ENCODE results near the gene CDYL2.
"Not testable (repeated sequence)": the region's sequence is repeated elsewhere in the genome, so short reads cannot be mapped to it uniquely, and the experiment has no call there.

The CDYL2 gene

DNA sequence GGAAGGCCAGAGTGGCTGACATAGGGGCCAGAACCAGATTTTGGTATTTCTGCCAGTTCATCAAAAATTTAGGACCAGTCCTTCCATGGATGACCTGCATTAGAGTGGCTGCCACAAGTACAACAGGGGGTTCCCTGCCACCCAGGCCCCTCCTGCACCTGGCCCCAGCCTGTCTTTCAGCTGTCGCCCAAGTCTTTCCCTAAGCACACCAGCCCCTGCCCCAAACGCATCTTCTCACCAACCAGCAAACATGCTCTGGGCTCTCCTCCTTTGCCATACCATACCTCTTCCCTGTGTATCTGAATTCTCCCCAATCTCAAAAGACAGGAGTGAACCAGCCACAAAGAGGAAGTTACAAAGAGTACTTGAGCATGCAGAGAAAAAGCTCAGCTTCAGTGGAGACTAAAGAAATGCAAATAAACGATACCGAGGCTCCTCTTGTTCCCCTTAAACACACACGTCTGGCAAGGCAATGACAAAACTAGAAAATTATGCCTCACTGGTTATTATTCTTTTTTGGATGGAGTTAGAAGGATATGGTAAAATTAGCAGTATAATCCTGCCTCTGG, 133.0 kb downstream of the CDYL2 start:
- no peak for DNase-seq

DNA sequence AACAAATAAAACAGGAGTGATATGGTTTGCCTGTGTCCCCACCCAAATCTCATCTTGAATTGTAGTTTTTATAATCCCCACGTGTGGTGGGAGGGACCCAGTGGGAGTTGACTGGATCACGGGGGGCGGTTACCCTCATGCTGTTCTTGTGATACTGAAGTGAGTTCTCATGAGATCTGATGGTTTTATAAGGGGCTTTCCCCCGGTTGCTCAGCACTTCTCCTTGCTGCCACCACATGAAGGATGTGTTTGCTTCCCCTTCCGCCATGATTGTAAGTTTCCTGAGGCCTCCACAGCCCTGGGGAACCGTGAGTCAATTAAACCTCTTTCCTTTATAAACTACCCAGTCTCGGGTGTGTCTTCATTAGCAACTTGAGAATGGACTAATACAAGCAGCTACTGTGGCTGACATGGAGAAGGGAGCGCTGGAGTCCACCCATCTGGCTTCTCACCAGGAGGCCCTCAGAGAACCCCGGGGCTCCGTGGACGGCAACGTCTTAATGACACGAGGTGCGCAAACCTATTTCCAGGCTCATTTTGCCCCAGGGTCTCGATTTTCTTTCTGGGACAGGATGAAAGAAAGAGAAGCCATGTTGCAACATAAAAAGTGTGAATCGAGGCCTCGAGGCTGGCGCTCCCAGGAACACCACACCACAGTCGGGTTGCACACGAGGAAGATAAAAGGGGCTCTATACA, 134.1 kb downstream of the CDYL2 start:
- DNase-seq = no peak

DNA sequence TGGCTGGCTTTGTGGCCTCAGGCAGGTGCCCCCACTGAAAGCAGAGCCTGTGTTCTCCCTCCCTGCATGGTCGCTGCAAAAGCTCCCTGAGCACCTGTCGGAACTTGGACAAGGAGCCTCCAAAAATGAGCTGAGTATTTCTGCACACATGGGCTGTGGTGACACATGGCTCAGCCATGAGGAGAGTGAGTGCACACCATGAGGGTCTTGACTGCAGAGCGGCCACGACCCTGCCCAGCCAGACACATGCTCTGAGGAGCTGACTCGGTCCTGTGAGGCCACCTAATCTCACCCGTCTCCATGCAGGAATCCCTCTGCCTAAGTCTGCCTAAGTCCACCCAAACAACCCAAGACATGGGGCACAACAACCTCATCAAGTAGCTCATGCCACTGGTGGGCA, 134.7 kb downstream of the CDYL2 start:
- no peak for DNase-seq

DNA sequence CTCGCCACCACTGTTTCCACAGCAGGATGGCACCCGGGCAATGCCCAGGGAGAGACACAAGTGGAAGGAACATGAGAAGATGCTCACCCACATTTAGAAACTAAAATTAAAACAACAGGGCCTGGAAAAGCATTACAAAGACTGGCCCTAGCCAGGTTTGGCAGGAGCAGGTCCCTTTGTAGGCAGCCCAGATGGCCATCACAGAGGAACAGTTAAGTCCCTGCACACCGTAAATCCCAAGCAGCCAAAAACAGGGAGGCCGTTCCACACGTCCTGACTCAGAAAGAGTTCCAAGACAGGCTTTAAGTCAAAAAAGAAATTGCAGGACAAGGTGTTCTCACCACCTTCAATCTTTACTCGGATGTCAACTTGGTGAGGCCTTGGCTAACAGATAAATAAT, 136.5 kb downstream of the CDYL2 start:
- no peak for DNase-seq

DNA sequence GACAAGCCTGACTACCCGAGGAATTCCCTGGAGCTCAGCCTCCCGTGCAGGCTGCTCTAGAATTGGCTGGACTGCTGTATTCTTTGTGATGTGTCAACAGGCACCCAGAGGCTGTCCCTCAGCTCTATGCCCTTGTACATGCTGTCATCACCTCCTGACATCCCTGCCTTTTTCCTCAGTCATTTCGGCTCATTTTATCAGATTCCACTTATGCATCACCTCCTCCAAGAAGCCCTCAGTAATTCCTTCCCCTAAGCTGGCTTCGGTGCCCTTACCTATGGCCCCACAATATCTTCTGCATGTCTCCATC, 137.2 kb downstream of the CDYL2 start:
- no peak for DNase-seq

DNA sequence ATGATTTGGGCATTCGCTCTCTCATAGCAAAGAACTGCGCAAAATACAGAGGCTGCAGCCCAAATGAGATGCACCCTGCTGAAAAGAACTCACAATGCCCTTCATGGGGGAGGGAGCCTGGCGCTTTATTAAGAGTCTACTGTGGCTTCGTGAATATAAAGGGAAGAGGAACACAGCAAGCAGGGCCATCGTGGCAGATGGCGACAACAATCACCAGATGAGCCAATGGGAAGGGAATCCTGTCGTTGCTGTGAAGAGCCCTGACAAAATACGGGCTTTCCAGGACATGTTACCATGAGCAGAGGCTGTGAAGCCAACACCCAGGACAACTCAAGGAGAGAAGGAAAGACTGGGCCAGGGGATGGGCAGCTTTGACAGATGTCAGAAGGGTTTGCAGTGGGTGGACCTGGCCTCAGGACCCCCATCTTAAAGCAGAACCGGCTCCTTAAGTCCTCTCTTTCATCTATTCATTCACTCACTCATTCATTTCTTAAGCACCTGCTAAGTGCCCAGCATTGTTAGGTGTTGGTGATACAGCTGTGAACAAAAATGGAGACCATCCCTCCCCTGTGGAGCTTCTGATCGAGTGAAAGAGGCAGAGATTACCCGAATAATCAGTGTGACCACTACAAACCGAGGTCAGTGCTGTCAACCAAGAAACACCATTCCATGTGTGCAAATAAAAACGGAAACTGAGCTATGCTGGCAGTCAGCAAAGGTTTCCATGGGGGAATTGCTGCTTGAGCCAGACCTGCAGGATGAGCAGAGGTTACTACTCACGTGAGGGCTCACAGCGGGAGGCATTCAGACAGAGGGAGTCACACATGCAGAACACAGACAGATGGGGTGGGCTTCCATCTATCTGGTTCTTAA, 137.8 kb downstream of the CDYL2 start:
- DNase-seq = no peak

DNA sequence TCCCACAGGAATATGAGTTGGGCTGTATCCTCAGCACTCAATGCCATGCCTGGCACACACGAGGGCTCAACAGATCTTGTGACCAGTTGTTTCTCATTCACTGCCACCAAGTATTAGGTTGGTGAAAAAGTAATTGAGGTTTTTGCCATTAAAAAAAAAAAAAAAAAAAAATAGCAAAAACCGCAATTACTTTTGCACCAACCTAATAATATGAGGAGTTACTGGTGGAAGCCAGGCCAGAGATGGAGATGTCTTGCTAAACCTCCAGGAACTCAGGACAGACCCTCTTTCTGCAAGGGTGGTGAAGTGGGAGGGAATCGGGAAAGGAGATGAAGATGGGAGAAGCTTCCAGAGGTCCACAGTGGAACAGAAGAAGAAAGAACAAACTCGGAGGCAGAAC, 139.0 kb downstream of the CDYL2 start:
- no peak for DNase-seq

DNA sequence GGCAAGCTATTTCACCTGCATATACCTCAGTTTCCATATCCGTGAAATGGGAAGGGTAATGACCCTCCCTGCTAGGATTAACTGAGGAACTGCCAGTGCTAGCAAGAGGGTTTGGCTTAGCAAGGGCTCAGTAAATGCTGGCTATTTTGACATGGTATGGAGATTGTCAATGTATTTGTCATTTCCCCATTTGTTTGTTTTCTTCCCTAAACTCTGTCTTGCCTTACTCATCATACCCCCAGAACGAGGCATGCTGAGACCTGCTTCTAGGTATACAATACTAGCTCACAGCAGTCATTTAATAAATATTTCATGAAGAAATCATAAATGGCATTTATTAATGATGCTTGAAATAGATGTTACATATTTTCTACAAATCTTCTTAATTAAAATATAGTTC, 139.6 kb downstream of the CDYL2 start:
- no peak for DNase-seq

DNA sequence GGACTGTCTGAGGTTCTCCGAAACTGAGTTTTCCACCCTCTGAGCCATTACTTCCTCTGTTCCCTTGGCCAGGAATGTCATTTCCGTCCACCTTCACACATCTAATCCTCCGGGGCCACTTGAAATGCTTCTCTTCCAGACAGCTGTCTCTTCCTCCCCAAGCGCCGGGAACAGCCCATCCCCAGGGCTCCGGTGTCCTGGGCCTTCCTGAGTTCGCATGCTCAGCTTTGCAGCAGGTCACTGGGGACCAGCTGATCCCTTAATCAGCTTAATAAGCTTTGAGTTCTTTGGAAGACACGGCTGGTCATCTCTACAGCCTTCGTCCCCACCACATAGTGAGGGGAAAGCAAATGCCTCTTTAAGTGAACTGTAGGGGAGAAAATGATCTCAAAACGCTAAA, 140.2 kb downstream of the CDYL2 start:
- no peak for DNase-seq

DNA sequence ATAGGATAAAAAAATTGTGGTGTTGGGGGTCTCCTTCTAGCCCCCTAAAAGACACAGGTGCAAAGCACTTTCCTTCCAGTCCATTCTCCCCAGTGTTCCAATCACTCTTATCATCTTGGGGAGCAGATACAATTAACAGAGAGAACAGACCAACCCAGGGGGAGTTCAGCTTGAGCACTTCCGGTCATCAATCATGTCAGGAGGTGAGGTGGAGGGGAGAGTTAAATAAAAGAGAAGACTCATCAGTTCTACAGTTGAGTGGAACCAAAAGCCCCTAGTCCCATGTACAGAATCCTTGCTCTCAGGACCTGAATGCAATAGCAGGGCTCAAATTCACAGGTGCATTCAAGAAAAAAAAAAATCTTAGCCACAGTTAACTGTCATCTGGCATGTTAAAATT, 141.3 kb downstream of the CDYL2 start:
- DNase-seq = no peak

DNA sequence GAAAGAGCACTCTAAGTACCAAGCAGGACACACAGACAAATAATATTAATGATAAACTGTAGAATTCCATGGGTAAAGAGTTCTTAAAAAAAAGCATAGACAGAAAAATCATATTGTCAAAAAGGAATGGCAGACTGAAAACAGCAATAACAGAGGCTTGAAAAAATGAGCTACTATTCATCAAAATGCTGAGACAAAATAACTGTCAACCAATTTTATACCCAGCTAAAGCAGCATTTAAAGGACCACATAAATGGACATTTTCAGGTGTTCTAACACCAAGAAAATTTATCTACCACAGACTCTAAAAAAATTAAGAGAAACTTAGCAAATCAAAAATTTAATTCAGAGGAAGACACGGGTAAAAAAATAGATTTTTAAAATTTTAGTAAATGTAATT, 144.5 kb downstream of the CDYL2 start:
- no peak for DNase-seq

DNA sequence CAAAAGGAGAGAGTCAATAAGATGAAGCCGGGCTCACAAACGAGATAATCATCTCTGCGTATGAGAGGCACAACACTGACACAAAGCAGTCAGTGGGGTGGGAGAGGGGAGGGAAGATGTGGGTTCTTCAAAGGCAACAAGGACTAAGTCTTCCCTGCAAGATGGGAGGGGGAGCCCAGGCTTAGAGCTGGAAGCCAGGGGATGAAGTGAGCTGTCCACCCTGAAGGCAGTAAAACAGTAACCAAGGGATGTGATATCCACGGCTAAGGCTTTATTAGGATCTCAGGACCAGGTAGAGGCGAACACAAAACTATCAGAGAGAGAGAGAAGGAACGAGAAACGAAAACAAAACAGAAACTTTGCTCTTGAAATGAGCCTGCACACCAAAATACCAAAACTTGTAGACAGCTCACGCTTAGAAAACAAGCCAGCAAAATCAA, 147.7 kb downstream of the CDYL2 start:
- DNase-seq = no peak

DNA sequence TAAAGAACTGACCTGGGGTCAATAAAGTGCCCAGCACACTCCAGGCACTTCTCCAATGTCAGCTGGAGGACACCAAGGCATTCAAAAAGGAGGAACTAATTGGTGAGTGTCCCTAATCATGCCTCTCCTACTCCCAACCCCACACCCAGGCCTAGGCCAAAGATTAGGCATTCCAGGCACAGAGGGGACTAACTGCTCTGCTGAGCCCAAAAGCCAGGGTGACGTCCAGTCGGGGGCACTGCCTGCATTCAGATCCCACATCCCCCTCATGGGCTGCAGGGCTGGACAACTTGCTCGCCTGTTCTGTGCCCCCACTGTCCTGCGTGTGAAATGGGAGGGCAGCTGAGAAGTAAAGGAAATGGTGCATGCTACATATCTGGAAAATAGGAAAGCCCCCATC, 148.2 kb downstream of the CDYL2 start:
- DNase-seq = no peak

DNA sequence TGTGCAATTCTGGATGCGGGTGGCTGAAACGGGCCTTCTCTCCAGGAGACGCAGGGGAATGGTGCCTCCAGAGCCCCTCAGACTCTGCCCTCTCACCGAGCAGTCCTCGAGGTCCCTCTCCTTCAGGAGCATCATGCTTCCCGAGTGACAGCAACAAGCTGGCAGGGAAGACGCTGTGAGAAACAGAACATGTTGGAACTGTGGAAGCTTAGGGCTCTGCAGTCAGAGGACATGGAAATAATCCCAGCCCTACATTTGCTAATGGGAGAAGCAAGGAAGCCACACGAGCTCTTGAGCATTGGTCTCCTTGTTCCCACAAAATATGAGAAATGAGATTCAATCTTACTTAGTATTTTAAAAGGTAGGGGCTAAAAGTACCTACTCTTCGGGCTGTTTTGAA, 148.6 kb downstream of the CDYL2 start:
- no peak for DNase-seq

DNA sequence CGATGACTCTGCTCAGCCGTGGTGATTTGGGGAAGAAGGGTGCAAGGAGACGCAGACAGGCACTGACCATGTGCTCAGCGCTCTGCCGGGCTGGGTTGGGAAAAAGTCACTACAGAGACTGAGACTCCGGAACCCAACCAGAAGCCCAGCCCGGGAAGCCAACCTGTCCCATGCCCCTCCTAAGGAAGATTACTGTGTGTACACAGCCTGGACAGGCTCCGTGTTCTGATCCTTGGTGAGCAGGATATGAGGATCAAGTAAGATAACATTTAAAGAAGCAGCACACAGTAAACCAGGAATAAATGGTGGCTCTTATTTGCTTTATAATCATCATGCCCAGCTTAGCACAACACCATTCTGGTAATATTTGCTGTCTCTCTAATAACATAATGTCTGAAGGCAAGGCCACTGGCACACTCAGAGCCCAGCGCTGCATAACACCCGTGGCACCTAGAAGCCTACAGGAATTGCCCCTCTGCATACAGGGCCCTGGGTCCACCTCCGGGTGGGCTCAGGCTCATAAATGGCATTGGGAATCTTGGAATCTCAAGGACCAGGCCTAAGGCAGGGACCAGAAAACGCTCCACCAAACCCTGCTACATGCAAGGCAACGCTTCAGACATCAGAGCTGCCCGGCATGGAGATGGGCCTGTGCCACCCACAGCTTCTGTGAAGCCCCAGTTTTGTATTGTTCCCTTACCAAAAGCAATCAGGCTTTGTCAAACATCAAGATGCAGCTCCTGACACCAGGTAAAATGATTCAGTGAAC, 150.1 kb downstream of the CDYL2 start:
- no peak for DNase-seq

DNA sequence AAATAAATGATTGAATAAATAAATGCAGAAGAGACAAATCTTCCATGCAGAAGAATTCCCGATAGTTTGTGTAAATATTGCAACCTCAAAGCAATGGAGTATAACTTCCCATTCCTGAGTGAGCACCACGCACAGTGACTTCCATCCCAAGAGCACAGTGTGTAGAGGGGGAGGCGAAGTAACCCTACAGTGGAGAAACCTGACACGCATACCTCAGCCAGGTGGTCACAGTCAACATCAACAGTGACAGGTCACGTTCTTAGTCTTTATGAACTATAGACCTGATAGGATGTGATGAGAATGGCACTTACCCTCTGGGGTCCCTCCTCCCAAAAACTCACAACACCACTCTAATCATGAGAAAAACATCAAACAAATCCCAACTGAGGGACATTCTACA, 152.0 kb downstream of the CDYL2 start:
- no peak for DNase-seq

DNA sequence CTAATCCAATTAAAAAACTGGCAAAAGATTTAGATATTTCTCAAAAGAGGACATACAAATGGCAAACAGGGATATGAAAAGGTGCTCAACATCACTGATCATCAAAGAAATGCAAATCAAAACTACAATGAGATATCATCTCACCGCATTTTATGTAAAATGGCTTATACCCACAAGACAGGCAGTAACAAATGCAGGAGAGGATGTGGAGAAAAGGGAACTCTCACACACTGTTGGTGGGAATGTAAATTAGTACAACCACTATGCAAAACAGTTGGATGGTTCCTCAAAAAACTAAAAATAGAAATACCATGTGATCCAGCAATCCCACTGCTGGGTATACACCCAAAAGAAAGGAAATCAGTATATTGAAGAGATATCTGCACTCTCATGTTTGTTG, 154.1 kb downstream of the CDYL2 start:
- not testable (repeated sequence) for DNase-seq

DNA sequence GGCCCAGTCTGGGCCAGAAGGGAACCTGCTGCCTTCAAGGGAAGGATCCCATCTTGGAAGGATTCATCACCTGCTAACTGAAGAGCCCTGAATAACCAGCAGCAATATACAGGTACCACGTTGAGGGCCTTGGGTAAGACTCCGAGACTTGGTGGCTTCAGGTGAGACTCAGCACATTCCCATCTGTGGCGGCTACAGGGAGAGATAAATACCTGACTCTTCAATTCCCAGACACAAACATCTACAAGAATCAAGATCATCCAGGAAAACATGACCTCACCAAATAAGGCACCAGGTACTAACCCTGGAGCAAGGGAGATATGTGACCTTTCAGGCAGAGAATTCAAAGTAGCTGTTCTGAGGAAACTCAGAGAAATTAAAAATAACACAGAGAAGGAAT, 164.1 kb downstream of the CDYL2 start:
- no peak for DNase-seq

DNA sequence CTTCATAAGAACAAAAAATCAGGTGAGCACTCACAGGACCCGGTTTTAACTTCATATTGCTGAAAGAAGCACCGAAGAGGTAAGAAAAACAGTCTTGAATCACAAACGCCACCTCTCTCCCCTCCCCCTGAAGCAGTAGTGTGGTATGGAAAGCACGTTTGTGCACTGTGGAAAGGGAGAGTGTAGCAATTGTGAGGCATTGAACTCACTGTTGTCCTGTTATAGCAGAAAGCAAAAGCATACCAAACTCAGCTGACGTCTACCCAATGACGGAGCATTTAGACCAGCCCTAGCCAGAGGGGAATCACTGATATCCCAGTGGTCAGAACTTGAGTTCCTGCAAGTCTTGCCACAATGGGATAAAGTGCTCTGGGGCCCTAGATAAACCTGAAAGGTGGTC, 164.8 kb downstream of the CDYL2 start:
- DNase-seq = no peak

DNA sequence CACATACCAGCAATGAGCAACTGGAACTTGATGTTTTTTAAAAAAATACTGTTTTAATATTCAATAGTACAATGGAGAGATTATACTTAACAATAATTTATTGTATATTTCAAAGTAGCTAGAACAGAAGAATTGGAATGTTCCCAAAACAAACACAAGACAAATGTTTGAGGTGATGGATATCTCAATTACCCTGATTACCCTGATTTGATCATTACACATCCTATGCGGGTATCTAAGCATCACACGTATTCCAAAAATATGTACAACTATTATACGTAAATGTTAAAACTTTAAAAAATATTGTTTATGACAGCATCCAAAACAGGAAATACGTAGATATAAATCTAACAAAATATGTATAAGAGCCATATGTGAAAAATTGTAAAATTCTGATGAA, 166.8 kb downstream of the CDYL2 start:
- no peak for DNase-seq

DNA sequence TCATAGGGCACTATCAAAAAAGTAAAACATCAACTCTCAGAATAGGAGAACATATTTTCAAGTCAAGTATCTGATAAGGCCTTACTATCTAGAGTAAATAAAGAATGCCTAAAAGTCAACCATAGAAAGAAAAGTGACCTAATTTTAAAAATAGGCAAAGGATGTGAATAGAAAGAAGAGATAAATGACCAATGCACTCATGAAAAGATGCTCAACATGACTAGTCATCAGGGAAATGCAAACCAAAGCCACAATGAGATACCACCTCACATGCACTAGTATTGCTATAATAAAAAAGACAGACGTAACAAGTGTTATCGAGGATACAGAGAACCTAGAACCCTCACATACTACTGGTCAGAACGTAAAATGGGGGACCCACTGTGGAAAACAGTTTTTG, 172.8 kb downstream of the CDYL2 start:
- no peak for DNase-seq

DNA sequence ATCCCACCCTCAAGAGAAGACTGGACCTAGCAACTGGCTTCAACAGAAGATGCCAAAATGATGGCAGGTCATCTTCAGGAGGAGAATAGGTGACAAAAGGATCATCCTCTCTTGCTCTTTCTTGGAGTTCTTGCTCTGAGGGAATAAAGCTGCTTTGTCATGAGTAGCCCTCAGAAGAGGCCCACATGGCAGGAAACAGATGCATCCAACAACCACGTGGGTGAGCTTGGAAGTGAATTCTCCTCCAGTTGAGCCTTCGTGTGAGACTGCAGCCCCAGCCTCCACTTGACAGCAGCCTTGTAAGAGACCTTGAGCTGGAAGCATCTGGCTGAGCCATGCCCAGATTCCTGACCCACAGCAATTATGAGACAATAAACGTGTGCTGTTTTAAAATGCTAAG, 176.1 kb downstream of the CDYL2 start:
- no peak for DNase-seq
